NCI-H82 (cell line): ENCODE results near the gene DENND2C.
A peak's percentile ranks its signal among the peaks of the same experiment; 100 is the strongest.

Source experiments
- DNase-seq: peaks from one replicate; lab custom pipeline; 2025; lab: John Stamatoyannopoulos, UW

The DENND2C gene

DNA sequence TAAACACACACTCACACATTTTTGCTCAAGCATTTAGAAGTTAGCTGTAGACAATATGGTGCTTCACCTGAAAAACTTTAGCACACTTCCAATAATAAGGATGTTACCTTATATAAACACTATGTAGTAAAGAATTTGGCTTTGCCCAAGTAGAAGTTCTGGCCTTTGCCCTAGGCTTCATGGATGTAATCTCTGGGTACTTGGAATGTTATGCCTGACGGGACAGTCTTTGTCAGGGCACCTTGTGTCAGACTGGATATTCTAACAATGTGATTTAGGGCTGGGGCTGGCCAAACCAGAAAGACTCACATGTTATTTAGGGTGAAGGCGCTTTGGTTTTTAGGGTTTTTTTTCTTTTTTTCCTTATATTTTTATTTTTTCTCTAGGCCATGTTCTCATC, 124.1 kb downstream of the DENND2C start:
- no peak for DNase-seq

DNA sequence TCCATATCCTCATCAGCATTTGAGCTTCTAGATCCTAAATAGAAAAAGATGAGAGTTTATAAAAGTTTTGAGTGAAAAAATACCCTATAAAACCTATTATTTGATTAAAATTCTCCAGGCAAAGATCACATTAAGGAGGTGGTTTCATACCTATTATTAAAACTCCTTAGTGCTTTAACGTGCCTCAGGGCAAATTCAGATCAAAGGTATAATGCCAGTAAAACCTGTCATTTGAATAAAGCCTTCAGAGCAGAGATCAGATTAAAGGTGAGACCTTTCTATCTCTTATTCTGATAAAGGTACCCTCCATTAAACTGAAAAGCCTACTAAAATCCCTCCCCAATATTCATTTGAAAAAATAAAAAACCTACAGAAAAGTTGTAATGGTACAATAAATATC, 124.5 kb downstream of the DENND2C start:
- DNase-seq = no peak

- no peak for DNase-seq
Measured at GRCh38 chr1:114540821-114541220, 129.0 kb downstream of the DENND2C start.

GRCh38 chr1:114540272-114540671, 129.6 kb downstream of the DENND2C start:
- no peak for DNase-seq

- no peak for DNase-seq
Measured at GRCh38 chr1:114536043-114536442, 133.8 kb downstream of the DENND2C start.

DNA sequence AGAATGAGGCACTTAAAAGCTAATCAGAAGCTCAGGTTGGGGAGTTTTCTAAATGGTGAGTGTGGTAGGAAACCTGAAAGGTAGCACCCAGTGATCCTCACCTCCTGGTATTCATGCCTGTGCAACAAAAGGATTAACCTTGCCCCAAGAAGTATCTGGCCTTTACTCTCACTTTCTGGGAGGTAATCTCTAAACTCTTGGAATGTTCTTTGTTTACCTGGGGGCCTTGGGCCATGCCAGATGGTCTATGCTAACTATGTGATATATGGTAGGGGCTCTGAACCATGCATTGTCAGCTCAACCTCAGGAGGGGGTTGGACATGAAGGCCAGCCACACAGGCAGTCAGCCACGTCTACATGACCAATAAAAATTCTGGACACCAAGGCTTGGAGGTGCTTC, 134.4 kb downstream of the DENND2C start:
- peak; percentile 19 for DNase-seq
